ENCODE measurements around the gene BRINP1. TPM values are rescaled to one million over a fixed set of nuclear protein-coding genes. Genes with fewer than 3 reads are reported as not detected.

Gene BRINP1, protein sequence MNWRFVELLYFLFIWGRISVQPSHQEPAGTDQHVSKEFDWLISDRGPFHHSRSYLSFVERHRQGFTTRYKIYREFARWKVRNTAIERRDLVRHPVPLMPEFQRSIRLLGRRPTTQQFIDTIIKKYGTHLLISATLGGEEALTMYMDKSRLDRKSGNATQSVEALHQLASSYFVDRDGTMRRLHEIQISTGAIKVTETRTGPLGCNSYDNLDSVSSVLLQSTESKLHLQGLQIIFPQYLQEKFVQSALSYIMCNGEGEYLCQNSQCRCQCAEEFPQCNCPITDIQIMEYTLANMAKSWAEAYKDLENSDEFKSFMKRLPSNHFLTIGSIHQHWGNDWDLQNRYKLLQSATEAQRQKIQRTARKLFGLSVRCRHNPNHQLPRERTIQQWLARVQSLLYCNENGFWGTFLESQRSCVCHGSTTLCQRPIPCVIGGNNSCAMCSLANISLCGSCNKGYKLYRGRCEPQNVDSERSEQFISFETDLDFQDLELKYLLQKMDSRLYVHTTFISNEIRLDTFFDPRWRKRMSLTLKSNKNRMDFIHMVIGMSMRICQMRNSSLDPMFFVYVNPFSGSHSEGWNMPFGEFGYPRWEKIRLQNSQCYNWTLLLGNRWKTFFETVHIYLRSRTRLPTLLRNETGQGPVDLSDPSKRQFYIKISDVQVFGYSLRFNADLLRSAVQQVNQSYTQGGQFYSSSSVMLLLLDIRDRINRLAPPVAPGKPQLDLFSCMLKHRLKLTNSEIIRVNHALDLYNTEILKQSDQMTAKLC
- total RNA-seq = 0.25 and 0.40 TPM in 2 replicates

DNA sequence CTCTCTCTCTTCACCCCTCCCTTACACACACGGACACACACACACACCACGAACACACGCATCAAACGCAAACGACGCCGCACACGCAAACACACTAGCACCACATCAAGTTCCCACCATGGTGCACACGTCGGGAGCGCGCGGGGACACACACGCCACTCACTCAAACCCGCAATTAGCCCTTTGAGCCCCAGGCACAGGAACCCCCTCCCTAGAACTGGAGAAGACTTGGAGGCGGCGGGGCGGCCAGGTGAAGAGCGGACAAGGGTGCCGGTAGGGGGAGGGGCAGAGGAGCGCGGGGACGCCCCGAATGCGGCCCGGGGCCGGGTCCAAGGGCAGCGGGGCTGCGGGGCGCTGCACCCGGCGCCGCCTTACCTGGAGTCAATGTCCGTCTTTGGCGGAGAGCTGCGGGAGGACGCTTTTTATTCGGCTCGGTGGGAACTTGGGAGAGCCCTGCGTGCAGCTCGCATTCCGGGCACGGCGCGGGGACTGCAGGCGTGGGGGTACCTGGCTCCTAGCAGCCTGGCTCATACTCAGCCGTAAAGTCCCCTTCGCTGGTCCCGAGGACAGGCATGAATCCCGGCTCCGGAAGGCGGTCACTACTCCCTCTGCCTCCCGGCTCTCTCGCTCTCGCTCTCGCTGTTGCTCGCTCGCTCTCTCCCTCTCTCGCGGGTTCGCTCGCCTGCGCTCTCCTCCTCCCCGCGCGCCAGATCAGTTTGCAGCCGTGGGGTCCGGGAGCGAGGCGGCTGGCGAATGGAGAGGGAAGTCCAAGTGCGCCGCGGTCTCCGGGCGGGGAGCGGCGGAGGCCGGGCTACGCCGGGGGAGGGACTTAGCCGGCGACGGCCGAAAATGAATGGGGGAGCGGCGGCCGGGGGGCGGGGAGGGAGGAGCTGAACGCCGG is at the start of gene BRINP1:
BRINP1 (minus strand) TSS at position 755 of the 901 bp plus-strand sequence. CDS start 56,080 bp downstream, outside the sequence.

Measured in mammary microvascular endothelial cell (primary cell).